ENCODE data around the gene ATP5ME. TPM values are rescaled to one million over a fixed set of nuclear protein-coding genes. Genes with fewer than 3 reads are reported as not detected.

ATP5ME gene
- total and polyA plus RNA-seq, 2 of the 13 experiments (the other 11 are each of a cell fraction or from before 2014, with no cell fraction given), result 305 to 753 TPM

DNA sequence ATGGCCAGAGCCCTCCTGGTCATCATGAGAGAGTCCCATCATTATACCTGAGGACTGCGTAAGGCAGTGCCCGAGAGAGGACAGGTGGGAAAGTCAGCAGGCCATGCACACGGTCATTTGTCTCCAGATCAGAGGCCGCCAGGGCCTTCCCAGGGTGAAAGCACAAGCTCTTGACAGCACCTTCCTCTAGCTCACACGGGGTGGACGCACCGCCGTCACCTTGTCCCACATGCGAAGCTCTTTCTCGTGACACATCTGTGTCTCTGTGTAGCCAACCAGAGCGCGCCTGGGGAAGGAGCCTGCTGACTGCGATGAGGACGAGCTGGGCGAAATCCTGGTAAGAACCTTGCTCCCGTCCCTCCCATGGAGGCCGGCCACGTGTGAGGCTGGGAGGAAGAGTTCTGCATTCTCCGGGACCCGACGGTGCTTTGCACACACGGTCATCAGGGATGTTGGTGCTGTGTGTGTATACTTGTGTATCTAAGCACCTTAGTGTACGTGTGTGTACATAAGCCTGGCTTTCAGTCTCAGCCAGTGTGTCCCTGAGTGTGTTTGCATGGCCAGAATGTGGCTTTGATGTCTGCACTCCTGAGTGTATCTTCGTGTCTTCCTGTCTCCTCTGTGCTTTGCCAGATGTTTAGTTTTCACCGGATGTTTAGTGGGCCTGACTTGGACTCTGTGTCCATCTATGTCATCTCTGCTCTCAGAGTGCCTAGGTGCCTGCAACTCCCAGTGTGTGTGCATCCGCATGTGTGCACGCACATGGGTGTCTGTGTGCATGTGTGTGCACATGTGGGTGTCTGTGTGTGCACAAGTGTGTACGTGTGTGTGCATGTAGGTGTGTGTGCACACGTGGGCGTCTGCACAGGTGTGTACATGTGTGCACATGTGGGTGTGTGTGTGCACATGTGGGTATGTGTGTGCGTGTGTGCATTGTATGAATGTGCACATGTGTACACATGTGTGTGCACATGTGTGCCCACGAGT lies 15.1 kb downstream of the ATP5ME start (continued):
- TF ChIP-seq AKNA (CRISPR knock-in tag; IDR thresholded peaks at IDR 0.05; ENCODE audit: borderline replicate concordance) (no peak), DNMT3B (CRISPR knock-in tag; conservative IDR thresholded peaks at IDR 0.05) (no peak), PAX8 (CRISPR knock-in tag; IDR thresholded peaks at IDR 0.05; ENCODE audit: borderline replicate concordance) (no peak), RAD21 (CRISPR knock-in tag; IDR thresholded peaks at IDR 0.05) (no peak), RELA (CRISPR knock-in tag; IDR thresholded peaks at IDR 0.05) (no peak), PAXIP1 (CRISPR knock-in tag; conservative IDR thresholded peaks at IDR 0.05) (peak; percentile 86), NCOA5 (CRISPR knock-in tag; IDR thresholded peaks at IDR 0.05) (no peak), SP4 (CRISPR knock-in tag; IDR thresholded peaks at IDR 0.05) (no peak), KMT2B (CRISPR knock-in tag; IDR thresholded peaks at IDR 0.05) (no peak), ZNF737 (CRISPR knock-in tag; IDR thresholded peaks at IDR 0.05; ENCODE audit: borderline replicate concordance) (no peak), ZNF549 (CRISPR knock-in tag; IDR thresholded peaks at IDR 0.05) (no peak)
- TF ChIP-seq, protein P1, sequence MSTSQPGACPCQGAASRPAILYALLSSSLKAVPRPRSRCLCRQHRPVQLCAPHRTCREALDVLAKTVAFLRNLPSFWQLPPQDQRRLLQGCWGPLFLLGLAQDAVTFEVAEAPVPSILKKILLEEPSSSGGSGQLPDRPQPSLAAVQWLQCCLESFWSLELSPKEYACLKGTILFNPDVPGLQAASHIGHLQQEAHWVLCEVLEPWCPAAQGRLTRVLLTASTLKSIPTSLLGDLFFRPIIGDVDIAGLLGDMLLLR (CRISPR knock-in tag; IDR thresholded peaks at IDR 0.05), result no peak
- TF ChIP-seq, protein P2, sequence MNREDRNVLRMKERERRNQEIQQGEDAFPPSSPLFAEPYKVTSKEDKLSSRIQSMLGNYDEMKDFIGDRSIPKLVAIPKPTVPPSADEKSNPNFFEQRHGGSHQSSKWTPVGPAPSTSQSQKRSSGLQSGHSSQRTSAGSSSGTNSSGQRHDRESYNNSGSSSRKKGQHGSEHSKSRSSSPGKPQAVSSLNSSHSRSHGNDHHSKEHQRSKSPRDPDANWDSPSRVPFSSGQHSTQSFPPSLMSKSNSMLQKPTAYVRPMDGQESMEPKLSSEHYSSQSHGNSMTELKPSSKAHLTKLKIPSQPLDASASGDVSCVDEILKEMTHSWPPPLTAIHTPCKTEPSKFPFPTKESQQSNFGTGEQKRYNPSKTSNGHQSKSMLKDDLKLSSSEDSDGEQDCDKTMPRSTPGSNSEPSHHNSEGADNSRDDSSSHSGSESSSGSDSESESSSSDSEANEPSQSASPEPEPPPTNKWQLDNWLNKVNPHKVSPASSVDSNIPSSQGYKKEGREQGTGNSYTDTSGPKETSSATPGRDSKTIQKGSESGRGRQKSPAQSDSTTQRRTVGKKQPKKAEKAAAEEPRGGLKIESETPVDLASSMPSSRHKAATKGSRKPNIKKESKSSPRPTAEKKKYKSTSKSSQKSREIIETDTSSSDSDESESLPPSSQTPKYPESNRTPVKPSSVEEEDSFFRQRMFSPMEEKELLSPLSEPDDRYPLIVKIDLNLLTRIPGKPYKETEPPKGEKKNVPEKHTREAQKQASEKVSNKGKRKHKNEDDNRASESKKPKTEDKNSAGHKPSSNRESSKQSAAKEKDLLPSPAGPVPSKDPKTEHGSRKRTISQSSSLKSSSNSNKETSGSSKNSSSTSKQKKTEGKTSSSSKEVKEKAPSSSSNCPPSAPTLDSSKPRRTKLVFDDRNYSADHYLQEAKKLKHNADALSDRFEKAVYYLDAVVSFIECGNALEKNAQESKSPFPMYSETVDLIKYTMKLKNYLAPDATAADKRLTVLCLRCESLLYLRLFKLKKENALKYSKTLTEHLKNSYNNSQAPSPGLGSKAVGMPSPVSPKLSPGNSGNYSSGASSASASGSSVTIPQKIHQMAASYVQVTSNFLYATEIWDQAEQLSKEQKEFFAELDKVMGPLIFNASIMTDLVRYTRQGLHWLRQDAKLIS (CRISPR knock-in tag; IDR thresholded peaks at IDR 0.05), result no peak

All from HepG2 (cell line).